Vagina (tissue), 2 donors: ENCODE measurements around the gene LTB4R. TPM values are rescaled to one million over a fixed set of nuclear protein-coding genes. Genes with fewer than 3 reads are reported as not detected.
A peak's percentile ranks its signal among the peaks of the same experiment; 100 is the strongest.
"Not testable (repeated sequence)": the region's sequence is repeated elsewhere in the genome, so short reads cannot be mapped to it uniquely, and the experiment has no call there.

Experiments
- DNase-seq, 2 donors: peaks; one replicate each; pipeline ENCODE4 v3.0.0-alpha.2; 2017; ENCODE audit errors: extremely low spot score in 2 of 2
- H3K27ac ChIP-seq: fragments of 200-600 bp; sonication (generic); one replicate; pipeline ENCODE4 v1.5.1; 2019
- H3K27me3 ChIP-seq: fragments of 200-600 bp; sonication (generic); one replicate; pipeline ENCODE4 v1.5.1; 2019
- H3K36me3 ChIP-seq, 2 donors: fragments of 200-600 bp; sonication (generic); one replicate each; pipeline ENCODE4 v1.5.1; 2017 to 2019
- H3K4me1 ChIP-seq: fragments of 200-600 bp; sonication (generic); one replicate; pipeline ENCODE4 v1.5.1; 2019
- H3K4me3 ChIP-seq, 2 donors: fragments of 200-600 bp; sonication (generic); 1 replicate in 1 of 2; 2 replicates in 1 of 2; pipeline ENCODE4 v1.5.1; 2016 to 2019
- H3K9me3 ChIP-seq: fragments of 200-600 bp; sonication (generic); one replicate; pipeline ENCODE4 v1.5.1; 2019
- POLR2A ChIP-seq, 2 donors: fragments of 450-650 bp; IDR thresholded peaks; one replicate each; pipeline ENCODE4 v1.6.1; 2017; ENCODE audit warnings: antibody characterized with exemption in 2 of 2, mild to moderate bottlenecking in 2 of 2, moderate library complexity in 2 of 2
- POLR2AphosphoS5 ChIP-seq, 2 donors: sonication (generic); formaldehyde crosslinking; IDR thresholded peaks; one replicate each; pipeline ENCODE4 v1.9.0; 2017; ENCODE audit warnings: antibody characterized with exemption in 2 of 2, mild to moderate bottlenecking in 2 of 2, low read depth in 1 of 2; ENCODE audit not compliant: insufficient read depth in 1 of 2
- intact Hi-C: fragments of 100-400 bp; cut with DNase I; formaldehyde crosslinking; loops from one replicate; pipeline ENCODE4 v1.15.1; 2023
- total RNA-seq: library from RNA; depleted of rRNA; stranded (reverse); fragments of >200 nt; gene quantifications from one replicate; pipeline ENCODE4 v1.2.3, GENCODE V29; 2016
- TF ChIP-seq, protein P1 (sequence below), 3 experiments: fragments of 450-650 bp in 2 of 3; fragments of 200-600 bp in 1 of 3; sonication (generic) in 1 of 3; IDR thresholded peaks; one replicate each; pipeline ENCODE4 v1.5.1; 2017 to 2019; ENCODE audit warnings: antibody characterized with exemption in 3 of 3, mild to moderate bottlenecking in 2 of 3, moderate library complexity in 2 of 3

LTB4R gene
- total RNA-seq, 1 donor from 2014 or later, result 35.1 TPM

DNA sequence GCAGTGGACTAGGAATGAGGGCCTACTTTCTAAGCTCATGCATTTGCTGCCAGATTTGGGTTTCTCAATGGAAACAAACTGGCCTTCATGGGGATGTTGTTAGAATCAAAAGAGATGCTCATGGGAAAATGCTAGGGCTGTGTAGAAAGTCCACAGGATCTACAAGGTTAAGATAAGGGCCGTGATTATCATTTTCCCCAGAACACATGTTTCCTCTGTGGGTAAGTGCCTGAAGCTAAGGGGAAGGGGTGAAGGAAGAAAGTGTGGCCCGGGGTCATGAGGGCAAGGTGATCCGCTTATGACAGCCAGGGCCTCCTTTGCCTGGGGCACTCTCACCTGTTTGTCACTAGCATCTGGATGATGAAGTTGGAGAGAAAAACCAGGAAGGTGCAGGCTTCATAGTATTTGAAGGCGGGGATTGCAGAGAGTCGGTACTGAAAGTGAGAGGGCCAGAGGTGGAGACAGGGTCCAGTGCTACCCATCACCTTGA lies 13.8 kb downstream of the LTB4R start:
- intact Hi-C loops, result no loop called here
- no peak for TF ChIP-seq POLR2A (IDR thresholded peaks at IDR 0.05)
- no peak for TF ChIP-seq POLR2AphosphoS5 (IDR thresholded peaks at IDR 0.05; ENCODE audit: insufficient read depth in 1 of 2, low read depth in 1 of 2)
- TF ChIP-seq, protein P1, sequence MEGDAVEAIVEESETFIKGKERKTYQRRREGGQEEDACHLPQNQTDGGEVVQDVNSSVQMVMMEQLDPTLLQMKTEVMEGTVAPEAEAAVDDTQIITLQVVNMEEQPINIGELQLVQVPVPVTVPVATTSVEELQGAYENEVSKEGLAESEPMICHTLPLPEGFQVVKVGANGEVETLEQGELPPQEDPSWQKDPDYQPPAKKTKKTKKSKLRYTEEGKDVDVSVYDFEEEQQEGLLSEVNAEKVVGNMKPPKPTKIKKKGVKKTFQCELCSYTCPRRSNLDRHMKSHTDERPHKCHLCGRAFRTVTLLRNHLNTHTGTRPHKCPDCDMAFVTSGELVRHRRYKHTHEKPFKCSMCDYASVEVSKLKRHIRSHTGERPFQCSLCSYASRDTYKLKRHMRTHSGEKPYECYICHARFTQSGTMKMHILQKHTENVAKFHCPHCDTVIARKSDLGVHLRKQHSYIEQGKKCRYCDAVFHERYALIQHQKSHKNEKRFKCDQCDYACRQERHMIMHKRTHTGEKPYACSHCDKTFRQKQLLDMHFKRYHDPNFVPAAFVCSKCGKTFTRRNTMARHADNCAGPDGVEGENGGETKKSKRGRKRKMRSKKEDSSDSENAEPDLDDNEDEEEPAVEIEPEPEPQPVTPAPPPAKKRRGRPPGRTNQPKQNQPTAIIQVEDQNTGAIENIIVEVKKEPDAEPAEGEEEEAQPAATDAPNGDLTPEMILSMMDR (IDR thresholded peaks at IDR 0.05), result no peak
- no peak for DNase-seq
- Histone ChIP-seq H3K9me3 (no peaks in the 10 kb centered on the region), H3K4me1 (no peaks in the 10 kb centered on the region), H3K27me3 (no peaks in the 10 kb centered on the region), H3K4me3 (no peak overlapping the region), H3K27ac (no peak overlapping the region), H3K36me3 (no peaks in the 10 kb centered on the region)

- no peak for DNase-seq
- no peaks in the 10 kb centered on the region for H3K36me3 ChIP-seq
- no peak overlapping the region for H3K4me3 ChIP-seq
- no peaks in the 10 kb centered on the region for H3K9me3 ChIP-seq
- no peak overlapping the region for H3K27ac ChIP-seq
- no peaks in the 10 kb centered on the region for H3K27me3 ChIP-seq
- intact Hi-C loops, result no loop called here
- H3K4me1 ChIP-seq, result no peaks in the 10 kb centered on the region
- TF ChIP-seq POLR2A (IDR thresholded peaks at IDR 0.05), result no peak
- TF ChIP-seq, protein P1 (IDR thresholded peaks at IDR 0.05), result no peak
- TF ChIP-seq POLR2AphosphoS5 (IDR thresholded peaks at IDR 0.05; ENCODE audit: insufficient read depth in 1 of 2, low read depth in 1 of 2), result no peak
Observed at GRCh38 chr14:24325963-24326362, 14.7 kb downstream of the LTB4R start.

DNA sequence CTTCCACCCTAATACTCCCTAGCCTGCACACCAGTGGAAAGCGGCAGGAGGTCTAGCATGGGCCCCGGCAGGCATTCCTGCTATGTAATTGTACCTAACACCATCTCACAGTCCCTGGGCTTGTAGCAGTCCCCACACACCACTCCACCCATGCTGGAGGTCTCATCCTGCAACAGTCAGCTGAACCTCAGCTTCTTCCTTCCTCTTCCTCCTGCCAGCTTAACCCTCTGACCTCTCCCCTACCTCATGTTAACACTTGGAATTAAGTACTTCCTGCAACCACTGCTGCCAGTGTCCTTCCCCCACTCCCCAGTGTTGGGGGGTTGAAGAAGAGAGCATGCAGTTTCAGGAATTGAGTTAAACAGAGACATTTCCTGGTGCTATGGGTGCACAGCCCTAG lies 16.0 kb downstream of the LTB4R start:
- Histone ChIP-seq H3K27ac (no peak overlapping the region), H3K4me3 (no peak overlapping the region), H3K4me1 (peaks cover 9% of the 10 kb centered on the region), H3K36me3 (no peaks in the 10 kb centered on the region), H3K9me3 (no peaks in the 10 kb centered on the region), H3K27me3 (no peaks in the 10 kb centered on the region)
- no peak for DNase-seq
- intact Hi-C loops, result no loop called here
- TF ChIP-seq POLR2A (IDR thresholded peaks at IDR 0.05), result no peak

DNA sequence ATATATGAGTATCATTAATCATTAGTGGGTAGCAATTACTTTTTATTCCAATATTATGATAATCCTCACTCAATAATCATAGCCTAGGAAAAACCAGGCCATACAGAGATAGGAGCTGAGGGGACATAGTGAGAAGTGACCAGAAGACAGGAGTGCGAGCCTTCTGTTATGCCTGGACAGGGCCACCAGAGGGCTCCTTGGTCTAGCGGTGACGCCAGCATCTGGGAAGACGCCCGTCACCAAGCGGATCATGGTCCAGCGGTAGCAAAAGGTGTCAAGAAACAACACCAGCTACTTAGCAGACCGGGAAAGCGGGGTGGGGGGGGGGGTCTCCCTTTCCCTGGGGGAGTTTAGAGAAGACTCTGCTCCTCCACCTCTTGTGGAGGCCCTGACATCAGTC lies 16.6 kb downstream of the LTB4R start:
- H3K9me3 ChIP-seq, intact Hi-C loops, H3K27ac ChIP-seq, H3K4me3 ChIP-seq, DNase-seq, H3K36me3 ChIP-seq, H3K27me3 ChIP-seq: not testable (repeated sequence)
- H3K4me1 ChIP-seq, result peaks cover 15% of the 10 kb centered on the region
- TF ChIP-seq, protein P1 (IDR thresholded peaks at IDR 0.05), result peak in 2 of 3 experiments; percentile 15 to 62

DNA sequence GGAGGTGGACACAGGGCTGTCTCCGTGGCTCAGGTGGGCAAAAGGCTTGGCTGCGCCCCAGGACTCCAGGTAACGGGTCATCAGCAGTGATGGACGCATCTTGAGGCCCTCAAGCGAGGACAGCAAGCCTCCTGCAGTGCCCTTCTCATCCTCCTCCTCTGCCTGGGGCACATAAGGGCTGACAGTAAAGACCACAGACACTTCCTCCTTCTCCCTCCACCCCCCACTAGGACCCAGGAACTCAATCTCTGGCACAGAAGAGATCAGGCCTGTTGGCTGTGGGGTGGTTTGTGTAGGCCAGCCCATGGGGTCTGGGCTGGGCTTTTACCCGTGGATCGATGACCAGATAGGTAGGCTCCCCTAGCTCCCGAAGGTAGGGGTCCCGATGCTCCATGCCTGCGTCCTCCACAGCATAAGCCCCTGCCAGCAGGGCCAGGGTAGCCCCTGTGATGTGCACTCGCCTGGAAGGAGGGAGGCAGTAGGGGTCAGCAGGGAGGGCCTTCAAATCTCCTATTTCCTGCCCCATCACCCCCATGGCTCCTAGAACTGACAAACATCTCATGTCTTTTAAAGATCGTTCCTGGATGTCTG lies 17.9 kb downstream of the LTB4R start:
- H3K36me3 ChIP-seq, result no peaks in the 10 kb centered on the region
- no peak overlapping the region for H3K4me3 ChIP-seq
- H3K4me1 ChIP-seq, result peaks cover 27% of the 10 kb centered on the region
- peak overlapping the region; percentile 2 for H3K27ac ChIP-seq
- H3K27me3 ChIP-seq, result no peaks in the 10 kb centered on the region
- no peak for TF ChIP-seq POLR2AphosphoS5 (IDR thresholded peaks at IDR 0.05; ENCODE audit: insufficient read depth in 1 of 2, low read depth in 1 of 2)
- TF ChIP-seq POLR2A (IDR thresholded peaks at IDR 0.05), result no peak
- TF ChIP-seq, protein P1 (IDR thresholded peaks at IDR 0.05), result no peak
- no peaks in the 10 kb centered on the region for H3K9me3 ChIP-seq
- intact Hi-C loops, result no loop called here
- DNase-seq, result no peak
